WTC11 (cell line): ENCODE measurements around the gene WDR12. TPM values are rescaled to one million over a fixed set of nuclear protein-coding genes. Genes with fewer than 3 reads are reported as not detected.
"Not testable (repeated sequence)": the region's sequence is repeated elsewhere in the genome, so short reads cannot be mapped to it uniquely, and the experiment has no call there.

Experiments
- ATAC-seq: fragments of 200-7000 bp; cut with Tn5 transposase; 2 replicates; pipeline ENCODE4 v1.10.0; 2021; ENCODE audit warnings: mild to moderate bottlenecking, moderate library complexity
- CTCF ChIA-PET: fragments of 300-600 bp; sonication (Branson Sonifier 250); formaldehyde crosslinking; loops from one replicate; lab custom pipeline; 2021; ENCODE audit warnings: antibody characterized with exemption; lab: Charles Lee
- POLR2A ChIA-PET: fragments of 350-600 bp; sonication (Branson Sonifier 250); formaldehyde crosslinking; loops from one replicate; lab custom pipeline; 2021; ENCODE audit warnings: antibody characterized with exemption; lab: Charles Lee
- DNase-seq: peaks from one replicate; pipeline ENCODE4 v3.0.0; 2021; ENCODE audit warnings: low spot score
- H3K27ac Mint-ChIP-seq: 2 replicates; pipeline ENCODE4 v1.8.0; 2021; ENCODE audit warnings: mixed read lengths
- H3K27me3 Mint-ChIP-seq: 2 replicates; pipeline ENCODE4 v1.8.0; 2021; ENCODE audit warnings: low read depth, mild to moderate bottlenecking, moderate library complexity, mixed read lengths
- H3K36me3 Mint-ChIP-seq: 2 replicates; pipeline ENCODE4 v1.8.0; 2021; ENCODE audit warnings: mixed read lengths
- H3K4me1 Mint-ChIP-seq: 2 replicates; pipeline ENCODE4 v1.8.0; 2022; ENCODE audit warnings: mixed read lengths
- H3K4me3 Mint-ChIP-seq: 2 replicates; pipeline ENCODE4 v1.8.0; 2021; ENCODE audit warnings: mild to moderate bottlenecking, moderate library complexity, mixed read lengths
- H3K9me3 Mint-ChIP-seq: 2 replicates; pipeline ENCODE4 v1.8.0; 2021; ENCODE audit warnings: mixed read lengths
- CREM ChIP-seq: sonication (generic); formaldehyde crosslinking; IDR thresholded peaks from 2 replicates; pipeline ENCODE4 v1.8.1; 2022; ENCODE audit warnings: mild to moderate bottlenecking, missing genetic modification reagents, moderate library complexity
- GRHL2 ChIP-seq: fragments of 250-450 bp; sonication (Bioruptor Pico); IDR thresholded peaks from 2 replicates; pipeline ENCODE4 v1.8.0; 2022; ENCODE audit warnings: mild to moderate bottlenecking, moderate library complexity; ENCODE audit not compliant: insufficient replicate concordance, severe bottlenecking
- JAZF1 ChIP-seq: fragments of 250-450 bp; sonication (Bioruptor Pico); IDR thresholded peaks from 2 replicates; pipeline ENCODE4 v1.9.0; 2021; ENCODE audit warnings: moderate library complexity, mild to moderate bottlenecking, inconsistent platforms
- RELA ChIP-seq: sonication (generic); formaldehyde crosslinking; IDR thresholded peaks from 2 replicates; pipeline ENCODE4 v1.8.1; 2022; ENCODE audit warnings: missing genetic modification reagents, mild to moderate bottlenecking, borderline replicate concordance
- TEAD1 ChIP-seq: sonication (generic); formaldehyde crosslinking; IDR thresholded peaks from 2 replicates; pipeline ENCODE4 v1.8.0; 2022; ENCODE audit warnings: mild to moderate bottlenecking, missing genetic modification reagents
- ZNF396 ChIP-seq: fragments of 250-450 bp; sonication (Bioruptor Pico); IDR thresholded peaks from 2 replicates; pipeline ENCODE4 v1.8.0; 2021; ENCODE audit warnings: mild to moderate bottlenecking, moderate library complexity, borderline replicate concordance
- total RNA-seq: library from RNA; stranded (reverse); gene quantifications from 3 replicates; pipeline ENCODE4 v1.2.3, GENCODE V29; 2021
- TF ChIP-seq, protein P1 (sequence below): sonication (generic); formaldehyde crosslinking; IDR thresholded peaks from 2 replicates; pipeline ENCODE4 v1.8.0; 2023; ENCODE audit warnings: mild to moderate bottlenecking, missing genetic modification reagents
- TF ChIP-seq, protein P2 (sequence below): sonication (generic); formaldehyde crosslinking; conservative IDR thresholded peaks from 2 replicates; pipeline ENCODE4 v1.8.1; 2023; ENCODE audit warnings: mild to moderate bottlenecking, low read depth, missing genetic modification reagents, moderate library complexity
- TF ChIP-seq, protein P3 (sequence below): sonication (generic); formaldehyde crosslinking; IDR thresholded peaks from 2 replicates; pipeline ENCODE4 v1.8.1; 2023; ENCODE audit warnings: mild to moderate bottlenecking, missing genetic modification reagents, borderline replicate concordance
- TF ChIP-seq, protein P4 (sequence below): fragments of 250-450 bp; sonication (Bioruptor Pico); IDR thresholded peaks from 2 replicates; pipeline ENCODE4 v1.9.0; 2021; ENCODE audit warnings: mild to moderate bottlenecking
- TF ChIP-seq, protein P5 (sequence below): sonication (generic); formaldehyde crosslinking; conservative IDR thresholded peaks from 2 replicates; pipeline ENCODE4 v1.8.1; 2022; ENCODE audit warnings: mild to moderate bottlenecking, missing genetic modification reagents

WDR12 gene
- total RNA-seq, 1 experiment from 2014 or later: 144 TPM

DNA sequence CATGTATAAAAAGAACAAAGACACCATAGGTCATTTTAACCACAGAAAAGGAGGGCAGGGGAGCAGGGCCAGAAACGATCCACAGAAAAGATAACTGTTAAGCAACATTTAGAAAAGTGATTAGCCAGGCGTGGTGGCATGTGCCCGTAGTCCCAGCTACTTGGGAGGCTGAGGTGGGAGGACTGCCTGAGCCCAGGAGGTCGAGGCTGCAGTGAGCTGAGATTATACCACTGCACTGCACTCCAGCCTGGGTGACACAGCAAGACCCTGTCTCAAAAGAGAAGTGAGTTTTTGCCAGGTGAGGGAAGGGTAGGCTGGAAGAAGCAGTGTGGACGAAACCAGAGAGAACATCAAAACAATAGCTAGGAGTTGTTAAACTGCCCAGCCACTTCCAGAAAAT, 3.3 kb downstream of the WDR12 start (continued):
- TF ChIP-seq, protein P1, sequence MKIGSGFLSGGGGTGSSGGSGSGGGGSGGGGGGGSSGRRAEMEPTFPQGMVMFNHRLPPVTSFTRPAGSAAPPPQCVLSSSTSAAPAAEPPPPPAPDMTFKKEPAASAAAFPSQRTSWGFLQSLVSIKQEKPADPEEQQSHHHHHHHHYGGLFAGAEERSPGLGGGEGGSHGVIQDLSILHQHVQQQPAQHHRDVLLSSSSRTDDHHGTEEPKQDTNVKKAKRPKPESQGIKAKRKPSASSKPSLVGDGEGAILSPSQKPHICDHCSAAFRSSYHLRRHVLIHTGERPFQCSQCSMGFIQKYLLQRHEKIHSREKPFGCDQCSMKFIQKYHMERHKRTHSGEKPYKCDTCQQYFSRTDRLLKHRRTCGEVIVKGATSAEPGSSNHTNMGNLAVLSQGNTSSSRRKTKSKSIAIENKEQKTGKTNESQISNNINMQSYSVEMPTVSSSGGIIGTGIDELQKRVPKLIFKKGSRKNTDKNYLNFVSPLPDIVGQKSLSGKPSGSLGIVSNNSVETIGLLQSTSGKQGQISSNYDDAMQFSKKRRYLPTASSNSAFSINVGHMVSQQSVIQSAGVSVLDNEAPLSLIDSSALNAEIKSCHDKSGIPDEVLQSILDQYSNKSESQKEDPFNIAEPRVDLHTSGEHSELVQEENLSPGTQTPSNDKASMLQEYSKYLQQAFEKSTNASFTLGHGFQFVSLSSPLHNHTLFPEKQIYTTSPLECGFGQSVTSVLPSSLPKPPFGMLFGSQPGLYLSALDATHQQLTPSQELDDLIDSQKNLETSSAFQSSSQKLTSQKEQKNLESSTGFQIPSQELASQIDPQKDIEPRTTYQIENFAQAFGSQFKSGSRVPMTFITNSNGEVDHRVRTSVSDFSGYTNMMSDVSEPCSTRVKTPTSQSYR (CRISPR knock-in tag): no peak

DNA sequence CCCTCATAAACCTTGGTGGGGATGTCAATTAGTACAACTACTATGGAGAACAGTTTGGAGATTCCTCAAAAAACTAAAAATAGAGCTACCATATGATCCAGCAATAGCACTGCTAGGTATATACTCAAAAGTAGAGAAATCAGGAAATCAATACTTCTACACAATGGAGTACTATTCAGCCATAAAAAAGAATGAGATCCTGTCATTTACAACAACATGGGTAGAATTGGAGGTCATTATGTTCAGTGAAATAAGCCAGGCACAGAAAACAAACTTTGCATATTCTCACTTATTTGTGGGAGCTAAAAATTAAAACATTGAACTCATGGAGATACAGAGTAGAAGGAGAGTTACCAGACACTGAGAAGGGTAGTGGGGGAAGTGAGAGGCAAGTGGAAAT, 6.0 kb downstream of the WDR12 start:
- ATAC-seq, H3K27me3 Mint-ChIP-seq, DNase-seq, H3K27ac Mint-ChIP-seq, H3K4me3 Mint-ChIP-seq, POLR2A ChIA-PET, CTCF ChIA-PET: not testable (repeated sequence)
- Mint-ChIP-seq H3K4me1 (peaks cover 14% of the 10 kb centered on the region), H3K36me3 (peaks cover 43% of the 10 kb centered on the region), H3K9me3 (peaks cover 16% of the 10 kb centered on the region)

DNA sequence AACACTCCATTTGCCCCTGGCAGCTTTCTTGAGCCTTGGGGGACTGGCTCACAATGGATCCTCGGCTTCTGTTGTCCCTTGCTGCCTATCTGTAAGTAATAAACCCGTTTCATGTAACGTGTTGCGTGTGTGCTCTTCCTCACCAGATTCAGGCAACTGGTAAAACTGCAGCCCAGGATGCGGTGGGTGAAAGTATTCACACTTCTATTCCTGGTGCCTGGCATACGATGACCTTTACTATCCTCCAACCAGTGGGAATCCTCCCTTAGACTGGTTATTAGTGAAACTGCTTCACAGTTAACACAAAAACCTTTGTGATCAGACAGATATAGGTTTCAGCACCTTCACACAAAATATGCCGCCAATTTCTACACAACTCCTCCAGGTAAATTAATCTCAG, 26.3 kb downstream of the WDR12 start:
- no peak for ATAC-seq

More for the DNA sequence above, 26.3 kb downstream of the WDR12 start:
- TF ChIP-seq GRHL2 (CRISPR knock-in tag) (no peak), RELA (CRISPR knock-in tag) (no peak), TEAD1 (CRISPR knock-in tag) (no peak), JAZF1 (CRISPR knock-in tag) (no peak), CREM (CRISPR knock-in tag) (no peak), ZNF396 (no peak)
- TF ChIP-seq, protein P2, sequence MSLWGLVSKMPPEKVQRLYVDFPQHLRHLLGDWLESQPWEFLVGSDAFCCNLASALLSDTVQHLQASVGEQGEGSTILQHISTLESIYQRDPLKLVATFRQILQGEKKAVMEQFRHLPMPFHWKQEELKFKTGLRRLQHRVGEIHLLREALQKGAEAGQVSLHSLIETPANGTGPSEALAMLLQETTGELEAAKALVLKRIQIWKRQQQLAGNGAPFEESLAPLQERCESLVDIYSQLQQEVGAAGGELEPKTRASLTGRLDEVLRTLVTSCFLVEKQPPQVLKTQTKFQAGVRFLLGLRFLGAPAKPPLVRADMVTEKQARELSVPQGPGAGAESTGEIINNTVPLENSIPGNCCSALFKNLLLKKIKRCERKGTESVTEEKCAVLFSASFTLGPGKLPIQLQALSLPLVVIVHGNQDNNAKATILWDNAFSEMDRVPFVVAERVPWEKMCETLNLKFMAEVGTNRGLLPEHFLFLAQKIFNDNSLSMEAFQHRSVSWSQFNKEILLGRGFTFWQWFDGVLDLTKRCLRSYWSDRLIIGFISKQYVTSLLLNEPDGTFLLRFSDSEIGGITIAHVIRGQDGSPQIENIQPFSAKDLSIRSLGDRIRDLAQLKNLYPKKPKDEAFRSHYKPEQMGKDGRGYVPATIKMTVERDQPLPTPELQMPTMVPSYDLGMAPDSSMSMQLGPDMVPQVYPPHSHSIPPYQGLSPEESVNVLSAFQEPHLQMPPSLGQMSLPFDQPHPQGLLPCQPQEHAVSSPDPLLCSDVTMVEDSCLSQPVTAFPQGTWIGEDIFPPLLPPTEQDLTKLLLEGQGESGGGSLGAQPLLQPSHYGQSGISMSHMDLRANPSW (CRISPR knock-in tag): no peak
- TF ChIP-seq, protein P3, sequence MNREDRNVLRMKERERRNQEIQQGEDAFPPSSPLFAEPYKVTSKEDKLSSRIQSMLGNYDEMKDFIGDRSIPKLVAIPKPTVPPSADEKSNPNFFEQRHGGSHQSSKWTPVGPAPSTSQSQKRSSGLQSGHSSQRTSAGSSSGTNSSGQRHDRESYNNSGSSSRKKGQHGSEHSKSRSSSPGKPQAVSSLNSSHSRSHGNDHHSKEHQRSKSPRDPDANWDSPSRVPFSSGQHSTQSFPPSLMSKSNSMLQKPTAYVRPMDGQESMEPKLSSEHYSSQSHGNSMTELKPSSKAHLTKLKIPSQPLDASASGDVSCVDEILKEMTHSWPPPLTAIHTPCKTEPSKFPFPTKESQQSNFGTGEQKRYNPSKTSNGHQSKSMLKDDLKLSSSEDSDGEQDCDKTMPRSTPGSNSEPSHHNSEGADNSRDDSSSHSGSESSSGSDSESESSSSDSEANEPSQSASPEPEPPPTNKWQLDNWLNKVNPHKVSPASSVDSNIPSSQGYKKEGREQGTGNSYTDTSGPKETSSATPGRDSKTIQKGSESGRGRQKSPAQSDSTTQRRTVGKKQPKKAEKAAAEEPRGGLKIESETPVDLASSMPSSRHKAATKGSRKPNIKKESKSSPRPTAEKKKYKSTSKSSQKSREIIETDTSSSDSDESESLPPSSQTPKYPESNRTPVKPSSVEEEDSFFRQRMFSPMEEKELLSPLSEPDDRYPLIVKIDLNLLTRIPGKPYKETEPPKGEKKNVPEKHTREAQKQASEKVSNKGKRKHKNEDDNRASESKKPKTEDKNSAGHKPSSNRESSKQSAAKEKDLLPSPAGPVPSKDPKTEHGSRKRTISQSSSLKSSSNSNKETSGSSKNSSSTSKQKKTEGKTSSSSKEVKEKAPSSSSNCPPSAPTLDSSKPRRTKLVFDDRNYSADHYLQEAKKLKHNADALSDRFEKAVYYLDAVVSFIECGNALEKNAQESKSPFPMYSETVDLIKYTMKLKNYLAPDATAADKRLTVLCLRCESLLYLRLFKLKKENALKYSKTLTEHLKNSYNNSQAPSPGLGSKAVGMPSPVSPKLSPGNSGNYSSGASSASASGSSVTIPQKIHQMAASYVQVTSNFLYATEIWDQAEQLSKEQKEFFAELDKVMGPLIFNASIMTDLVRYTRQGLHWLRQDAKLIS (CRISPR knock-in tag): no peak
- TF ChIP-seq, protein P4, sequence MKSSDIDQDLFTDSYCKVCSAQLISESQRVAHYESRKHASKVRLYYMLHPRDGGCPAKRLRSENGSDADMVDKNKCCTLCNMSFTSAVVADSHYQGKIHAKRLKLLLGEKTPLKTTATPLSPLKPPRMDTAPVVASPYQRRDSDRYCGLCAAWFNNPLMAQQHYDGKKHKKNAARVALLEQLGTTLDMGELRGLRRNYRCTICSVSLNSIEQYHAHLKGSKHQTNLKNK (CRISPR knock-in tag): no peak
- TF ChIP-seq, protein P5, sequence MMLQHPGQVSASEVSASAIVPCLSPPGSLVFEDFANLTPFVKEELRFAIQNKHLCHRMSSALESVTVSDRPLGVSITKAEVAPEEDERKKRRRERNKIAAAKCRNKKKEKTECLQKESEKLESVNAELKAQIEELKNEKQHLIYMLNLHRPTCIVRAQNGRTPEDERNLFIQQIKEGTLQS (CRISPR knock-in tag): no peak
- Mint-ChIP-seq H3K4me3 (no peak overlapping the region), H3K27me3 (no peaks in the 10 kb centered on the region), H3K4me1 (no peaks in the 10 kb centered on the region), H3K36me3 (peaks cover 63% of the 10 kb centered on the region), H3K27ac (no peak overlapping the region), H3K9me3 (no peaks in the 10 kb centered on the region)
- POLR2A ChIA-PET: no interaction called here
- CTCF ChIA-PET: no interaction called here
- DNase-seq: no peak
